A549 (cell line): ENCODE measurements around the gene PRKAR1B. TPM values are rescaled to one million over a fixed set of nuclear protein-coding genes. Genes with fewer than 3 reads are reported as not detected.

Experiments used
- ATAC-seq, 2 experiments: fragments of 200-7000 bp in 1 of 2; fragments of >200 bp in 1 of 2; cut with Nextera tagmentation in 1 of 2; cut with Tn5 transposase in 1 of 2; 3 replicates each; pipeline versions ENCODE4 v1.8.0 to v1.9.1; 2018 to 2020; ENCODE audit warnings: mild to moderate bottlenecking in 1 of 2, moderate library complexity in 1 of 2
- CTCF ChIA-PET: fragments of 300-600 bp; sonication (Branson Sonifier 250); formaldehyde crosslinking; extraction: SDS; loops from one replicate; lab custom pipeline; 2021; ENCODE audit warnings: antibody characterized with exemption, inconsistent platforms; lab: Yijun Ruan, JAX
- POLR2A ChIA-PET: fragments of 350-600 bp; formaldehyde crosslinking; extraction: SDS; loops from one replicate; lab custom pipeline; 2021; ENCODE audit warnings: antibody characterized with exemption, inconsistent platforms; lab: Yijun Ruan, JAX
- DNase-seq, 2 experiments: peaks; one replicate each; pipeline versions ENCODE4 v3.0.0 to v3.0.0-alpha.2; 2011 to 2016; ENCODE audit warnings: low read depth in 1 of 2, low spot score in 1 of 2
- FAIRE-seq: peaks from 2 replicates; lab custom pipeline; 2011; peaks lifted over from hg19 to GRCh38; lab: Jason Lieb, UNC
- H3K27ac ChIP-seq, 2 experiments: fragments of >200 bp; sonication (Bioruptor Twin); formaldehyde crosslinking; 3 replicates each; pipeline ENCODE4 v1.5.1; 2016 to 2017
- H3K4me1 ChIP-seq: fragments of >200 bp; sonication (Bioruptor Twin); formaldehyde crosslinking; 3 replicates; pipeline ENCODE4 v1.6.1; 2016
- H3K4me2 ChIP-seq: fragments of >200 bp; sonication (Bioruptor Twin); formaldehyde crosslinking; 3 replicates; pipeline ENCODE4 v1.6.1; 2016
- H3K4me3 ChIP-seq: fragments of >200 bp; sonication (Bioruptor Twin); formaldehyde crosslinking; 3 replicates; pipeline ENCODE4 v1.5.1; 2016
- H3K9me3 ChIP-seq: fragments of >200 bp; sonication (Bioruptor Twin); formaldehyde crosslinking; 3 replicates; pipeline ENCODE4 v1.6.1; 2016
- ATOH8 ChIP-seq: fragments of 250-450 bp; sonication (Bioruptor Pico); IDR thresholded peaks from 2 replicates; pipeline ENCODE4 v1.5.0; 2020; ENCODE audit warnings: low read depth, mild to moderate bottlenecking, moderate library complexity
- BHLHE40 ChIP-seq: IDR thresholded peaks from 2 replicates; pipeline ENCODE4 v1.6.1; 2012; ENCODE audit warnings: low read depth, low read length, inconsistent platforms
- CBX8 ChIP-seq: fragments of 200-600 bp; sonication (generic); IDR thresholded peaks from 2 replicates; pipeline ENCODE4 v1.6.1; 2016
- CEBPB ChIP-seq, 2 experiments: fragments of >200 bp in 1 of 2; sonication (Bioruptor Twin) in 1 of 2; formaldehyde crosslinking in 1 of 2; IDR thresholded peaks; 2 replicates each; pipeline ENCODE4 v1.6.1; 2012 to 2016
- EHMT2 ChIP-seq: fragments of 200-600 bp; sonication (generic); IDR thresholded peaks from 2 replicates; pipeline ENCODE4 v1.6.1; 2016; ENCODE audit warnings: antibody characterized with exemption, low read depth, mild to moderate bottlenecking, moderate library complexity
- ELK1 ChIP-seq: fragments of 150-350 bp; IDR thresholded peaks from 2 replicates; pipeline ENCODE4 v1.6.1; 2014; ENCODE audit warnings: low read depth, mild to moderate bottlenecking, low read length
- FOXS1 ChIP-seq: fragments of 250-450 bp; sonication (Bioruptor Pico); IDR thresholded peaks from 2 replicates; pipeline ENCODE4 v1.5.0; 2020; ENCODE audit warnings: mild to moderate bottlenecking, moderate library complexity
- GATA3 ChIP-seq: IDR thresholded peaks from 2 replicates; pipeline ENCODE4 v1.6.1; 2012; ENCODE audit warnings: borderline replicate concordance
- HDAC2 ChIP-seq: fragments of 200-600 bp; sonication (generic); IDR thresholded peaks from 2 replicates; pipeline ENCODE4 v1.6.1; 2016
- HMGXB4 ChIP-seq: fragments of 250-450 bp; sonication (Bioruptor Pico); IDR thresholded peaks from 2 replicates; pipeline ENCODE4 v1.5.0; 2021; ENCODE audit warnings: mild to moderate bottlenecking, moderate library complexity, borderline replicate concordance
- HOXB13 ChIP-seq: fragments of 250-450 bp; sonication (Bioruptor Pico); IDR thresholded peaks from 2 replicates; pipeline ENCODE4 v1.5.0; 2020; ENCODE audit warnings: low read depth, mild to moderate bottlenecking, moderate library complexity
- MAFK ChIP-seq: fragments of 450-650 bp; IDR thresholded peaks from 2 replicates; pipeline ENCODE4 v1.6.1; 2014; ENCODE audit not compliant: partially characterized antibody
- MAX ChIP-seq: IDR thresholded peaks from 2 replicates; pipeline ENCODE4 v1.6.1; 2012
- MYC ChIP-seq: IDR thresholded peaks from 2 replicates; pipeline ENCODE4 v1.6.1; 2012; ENCODE audit warnings: mild to moderate bottlenecking, inconsistent platforms, low read length, improper control_type of control experiment, borderline replicate concordance
- NFE2L2 ChIP-seq: fragments of 150-350 bp; conservative IDR thresholded peaks from 2 replicates; pipeline ENCODE4 v1.6.1; 2014; ENCODE audit warnings: low read length
- NPAS2 ChIP-seq: fragments of 250-450 bp; sonication (Bioruptor Pico); IDR thresholded peaks from 2 replicates; pipeline ENCODE4 v1.8.0; 2022; ENCODE audit warnings: mild to moderate bottlenecking, moderate library complexity, borderline replicate concordance
- NR3C1 ChIP-seq: fragments of >200 bp; sonication (Bioruptor Twin); formaldehyde crosslinking; IDR thresholded peaks from 3 replicates; pipeline ENCODE4 v1.6.1; 2017
- POLR2A ChIP-seq: IDR thresholded peaks from 2 replicates; pipeline ENCODE4 v1.6.1; 2012; ENCODE audit warnings: mild to moderate bottlenecking, low read length
- RAD21 ChIP-seq, 2 experiments: fragments of >200 bp in 1 of 2; sonication (Bioruptor Twin) in 1 of 2; formaldehyde crosslinking in 1 of 2; IDR thresholded peaks in 1 of 2; conservative IDR thresholded peaks in 1 of 2; 2 replicates in 1 of 2; 3 replicates in 1 of 2; pipeline ENCODE4 v1.6.1; 2012 to 2018; ENCODE audit warnings: inconsistent platforms in 1 of 2
- RARB ChIP-seq: fragments of 250-450 bp; sonication (Bioruptor Pico); IDR thresholded peaks from 2 replicates; pipeline ENCODE4 v1.8.0; 2021; ENCODE audit warnings: mild to moderate bottlenecking, moderate library complexity
- SMC3 ChIP-seq: fragments of >200 bp; sonication (Bioruptor Twin); formaldehyde crosslinking; IDR thresholded peaks from 3 replicates; pipeline ENCODE4 v1.6.1; 2018; ENCODE audit warnings: inconsistent platforms
- USF2 ChIP-seq: fragments of 450-650 bp; IDR thresholded peaks from 2 replicates; pipeline ENCODE4 v1.6.1; 2014; ENCODE audit warnings: antibody characterized with exemption
- ZNF302 ChIP-seq: fragments of 250-450 bp; sonication (Bioruptor Pico); IDR thresholded peaks from 2 replicates; pipeline ENCODE4 v1.9.0; 2021; ENCODE audit warnings: inconsistent platforms, mild to moderate bottlenecking, moderate library complexity
- WGBS: methylation state at CpG from one replicate; pipeline ENCODE4 v1.1.6; 2017; ENCODE audit errors: missing lambda C conversion rate; 5-methylcytosine and 5-hydroxymethylcytosine counted together
- polyA plus RNA-seq, 4 experiments: library from polyadenylated mRNA; depleted of rRNA in 3 of 4; stranded (reverse); fragments of >200 nt; fragmentation: RNase III in 1 of 4; extraction: RNeasy Plus Mini Kit Qiagen cat#74134 plus additional on column Dnase treatment in 1 of 4; gene quantifications; 2 replicates in 3 of 4; 3 replicates in 1 of 4; pipeline ENCODE4 v1.2.3, GENCODE V29; 2011 to 2017

The PRKAR1B gene
- polyA plus RNA-seq, 2 of the 4 experiments (the other 2 are of a cell fraction), result 10.1 to 33.7 TPM

- TF ChIP-seq ATOH8 (CRISPR knock-in tag) (no peak), ZNF302 (CRISPR knock-in tag) (no peak)
These were observed 22.1 kb upstream of the PRKAR1B start (continued) for GRCh38 chr7:749140-749551.

GRCh38 chr7:748446-748845, 21.4 kb upstream of the PRKAR1B start:
- POLR2A ChIA-PET, result no interaction called here

GRCh38 chr7:747186-747585, 20.1 kb upstream of the PRKAR1B start:
- ChIA-PET POLR2A (no interaction called here), CTCF (no interaction called here)
- TF ChIP-seq RARB (CRISPR knock-in tag) (no peak), HOXB13 (no peak), CEBPB (IDR thresholded peaks at IDR 0.05) (no peak), ZNF302 (CRISPR knock-in tag) (no peak), RAD21 (conservative IDR thresholded peaks at IDR 0.05 in 1 of 2, IDR thresholded peaks at IDR 0.05 in 1 of 2) (no peak), EHMT2 (no peak), USF2 (no peak), SMC3 (no peak), GATA3 (no peak), CBX8 (no peak), NPAS2 (CRISPR knock-in tag) (no peak)
- no peak overlapping the region for H3K4me3 ChIP-seq
- H3K27ac ChIP-seq, result no peak overlapping the region
- H3K4me1 ChIP-seq, result no peaks in the 10 kb centered on the region
- WGBS, result 86% methylated on average over 11 of the region's 12 CpGs
- H3K4me2 ChIP-seq, result no peak overlapping the region
- DNase-seq, result no peak
- ATAC-seq, result no peak
- H3K9me3 ChIP-seq, result no peaks in the 10 kb centered on the region
- FAIRE-seq, result no peak

More at GRCh38 chr7:748446-748845, 21.4 kb upstream of the PRKAR1B start:
- TF ChIP-seq FOXS1, result no peak
- H3K4me1 ChIP-seq, result no peaks in the 10 kb centered on the region
- WGBS, result 94% methylated on average over 15 of the region's 15 CpGs
- FAIRE-seq, result no peak
- DNase-seq, result no peak
- H3K9me3 ChIP-seq, result no peaks in the 10 kb centered on the region
- H3K4me2 ChIP-seq, result no peak overlapping the region
- no peak overlapping the region for H3K27ac ChIP-seq
- no peak overlapping the region for H3K4me3 ChIP-seq
- no peak for ATAC-seq
- CTCF ChIA-PET, result no interaction called here

- Histone ChIP-seq H3K9me3 (no peaks in the 10 kb centered on the region), H3K4me2 (no peak overlapping the region), H3K27ac (no peak overlapping the region), H3K4me1 (no peaks in the 10 kb centered on the region), H3K4me3 (no peak overlapping the region)
- FAIRE-seq (no peak), DNase-seq (no peak), ATAC-seq (no peak)
- TF ChIP-seq MAFK, result no peak
- no peak for TF ChIP-seq NR3C1
- no peak for TF ChIP-seq MYC
- TF ChIP-seq ZNF302 (CRISPR knock-in tag), result no peak
- TF ChIP-seq BHLHE40, result no peak
- no peak for TF ChIP-seq HMGXB4 (CRISPR knock-in tag)
- no peak for TF ChIP-seq NFE2L2
- no peak for TF ChIP-seq HDAC2
- TF ChIP-seq ELK1, result no peak
- TF ChIP-seq HOXB13, result no peak
- TF ChIP-seq MAX, result no peak
- no peak for TF ChIP-seq POLR2A
- ChIA-PET POLR2A (no interaction called here), CTCF (no interaction called here)
- WGBS, result 96% methylated on average over 23 of the region's 40 CpGs
These were observed 19.3 kb upstream of the PRKAR1B start for GRCh38 chr7:746155-747061.
